ENCODE results near the gene NRXN3.

DNA sequence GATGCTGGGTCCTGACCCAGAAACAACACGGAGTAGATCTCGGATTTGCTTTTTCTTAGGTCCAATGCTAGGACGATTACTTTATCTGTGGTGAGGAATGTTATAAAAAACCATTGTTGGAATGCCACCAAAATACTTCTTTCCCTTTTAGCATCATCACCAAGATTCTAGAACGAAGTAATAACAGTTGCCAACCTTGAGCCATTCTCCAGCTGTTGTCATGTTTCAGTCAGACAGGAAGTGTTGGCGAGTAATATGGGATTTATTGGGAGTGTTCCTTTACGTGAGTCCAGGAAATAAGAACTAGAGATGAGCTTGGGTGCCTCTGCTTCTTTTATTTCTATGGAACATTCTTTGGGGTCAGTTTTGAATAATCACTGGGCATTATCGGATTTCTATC, 1148.2 kb downstream of the NRXN3 start:
- TF ChIP-seq, protein P1, sequence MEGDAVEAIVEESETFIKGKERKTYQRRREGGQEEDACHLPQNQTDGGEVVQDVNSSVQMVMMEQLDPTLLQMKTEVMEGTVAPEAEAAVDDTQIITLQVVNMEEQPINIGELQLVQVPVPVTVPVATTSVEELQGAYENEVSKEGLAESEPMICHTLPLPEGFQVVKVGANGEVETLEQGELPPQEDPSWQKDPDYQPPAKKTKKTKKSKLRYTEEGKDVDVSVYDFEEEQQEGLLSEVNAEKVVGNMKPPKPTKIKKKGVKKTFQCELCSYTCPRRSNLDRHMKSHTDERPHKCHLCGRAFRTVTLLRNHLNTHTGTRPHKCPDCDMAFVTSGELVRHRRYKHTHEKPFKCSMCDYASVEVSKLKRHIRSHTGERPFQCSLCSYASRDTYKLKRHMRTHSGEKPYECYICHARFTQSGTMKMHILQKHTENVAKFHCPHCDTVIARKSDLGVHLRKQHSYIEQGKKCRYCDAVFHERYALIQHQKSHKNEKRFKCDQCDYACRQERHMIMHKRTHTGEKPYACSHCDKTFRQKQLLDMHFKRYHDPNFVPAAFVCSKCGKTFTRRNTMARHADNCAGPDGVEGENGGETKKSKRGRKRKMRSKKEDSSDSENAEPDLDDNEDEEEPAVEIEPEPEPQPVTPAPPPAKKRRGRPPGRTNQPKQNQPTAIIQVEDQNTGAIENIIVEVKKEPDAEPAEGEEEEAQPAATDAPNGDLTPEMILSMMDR (IDR thresholded peaks at IDR 0.05): no peak
- TF ChIP-seq EZH2phosphoT487 (IDR thresholded peaks at IDR 0.05): no peak
- no peak for TF ChIP-seq EZH2 (IDR thresholded peaks at IDR 0.05)
